Lower leg skin (tissue), 4 donors: ENCODE results near the gene CDKN2A. TPM values are rescaled to one million over a fixed set of nuclear protein-coding genes. Genes with fewer than 3 reads are reported as not detected.

Source experiments
- DNase-seq, 2 donors: peaks; one replicate each; pipeline ENCODE4 v3.0.0-alpha.2; 2019; ENCODE audit warnings: low spot score in 2 of 2
- H3K4me3 ChIP-seq: fragments of 200-600 bp; sonication (generic); 2 replicates; pipeline ENCODE4 v1.5.1; 2017; ENCODE audit warnings: mild to moderate bottlenecking, low read depth; ENCODE audit not compliant: poor library complexity, severe bottlenecking
- POLR2A ChIP-seq, 2 donors: fragments of 450-650 bp; IDR thresholded peaks; one replicate each; pipeline ENCODE4 v1.6.1; 2016 to 2017; ENCODE audit warnings: antibody characterized with exemption in 2 of 2, mild to moderate bottlenecking in 1 of 2, moderate library complexity in 1 of 2
- WGBS, 2 donors: methylation state at CpG; one replicate each; pipeline ENCODE4 v1.1.5; 2018; 5-methylcytosine and 5-hydroxymethylcytosine counted together
- intact Hi-C: fragments of 100-400 bp; cut with DNase I; formaldehyde crosslinking; loops from one replicate; pipeline ENCODE4 v1.15.0; 2023; ENCODE audit warnings: low total_unique reads
- total RNA-seq, 4 donors: library from RNA; depleted of rRNA; stranded (reverse); fragments of >200 nt; gene quantifications; one replicate each; pipeline ENCODE4 v1.1.0, GENCODE V29; 2016
- TF ChIP-seq, protein P1 (sequence below), 3 donors: fragments of 450-650 bp; IDR thresholded peaks; one replicate each; pipeline ENCODE4 v1.5.1; 2016; ENCODE audit warnings: antibody characterized with exemption in 3 of 3, mild to moderate bottlenecking in 3 of 3, moderate library complexity in 2 of 3

CDKN2A gene
- total RNA-seq, 4 donors from 2014 or later, result 1.8 to 3.9 (median 1.9) TPM; not detected in 1

GRCh38 chr9:21982391-21982790, 11.8 kb downstream of the CDKN2A start:
- DNase-seq, result no peak
- 54 to 63% methylated on average over 1 of the region's 1 CpG for WGBS, 2 donors
- H3K4me3 ChIP-seq, result no peak overlapping the region
- intact Hi-C loops, result no loop called here
- TF ChIP-seq, protein P1, sequence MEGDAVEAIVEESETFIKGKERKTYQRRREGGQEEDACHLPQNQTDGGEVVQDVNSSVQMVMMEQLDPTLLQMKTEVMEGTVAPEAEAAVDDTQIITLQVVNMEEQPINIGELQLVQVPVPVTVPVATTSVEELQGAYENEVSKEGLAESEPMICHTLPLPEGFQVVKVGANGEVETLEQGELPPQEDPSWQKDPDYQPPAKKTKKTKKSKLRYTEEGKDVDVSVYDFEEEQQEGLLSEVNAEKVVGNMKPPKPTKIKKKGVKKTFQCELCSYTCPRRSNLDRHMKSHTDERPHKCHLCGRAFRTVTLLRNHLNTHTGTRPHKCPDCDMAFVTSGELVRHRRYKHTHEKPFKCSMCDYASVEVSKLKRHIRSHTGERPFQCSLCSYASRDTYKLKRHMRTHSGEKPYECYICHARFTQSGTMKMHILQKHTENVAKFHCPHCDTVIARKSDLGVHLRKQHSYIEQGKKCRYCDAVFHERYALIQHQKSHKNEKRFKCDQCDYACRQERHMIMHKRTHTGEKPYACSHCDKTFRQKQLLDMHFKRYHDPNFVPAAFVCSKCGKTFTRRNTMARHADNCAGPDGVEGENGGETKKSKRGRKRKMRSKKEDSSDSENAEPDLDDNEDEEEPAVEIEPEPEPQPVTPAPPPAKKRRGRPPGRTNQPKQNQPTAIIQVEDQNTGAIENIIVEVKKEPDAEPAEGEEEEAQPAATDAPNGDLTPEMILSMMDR (IDR thresholded peaks at IDR 0.05), result no peak
- no peak for TF ChIP-seq POLR2A (IDR thresholded peaks at IDR 0.05)

DNA sequence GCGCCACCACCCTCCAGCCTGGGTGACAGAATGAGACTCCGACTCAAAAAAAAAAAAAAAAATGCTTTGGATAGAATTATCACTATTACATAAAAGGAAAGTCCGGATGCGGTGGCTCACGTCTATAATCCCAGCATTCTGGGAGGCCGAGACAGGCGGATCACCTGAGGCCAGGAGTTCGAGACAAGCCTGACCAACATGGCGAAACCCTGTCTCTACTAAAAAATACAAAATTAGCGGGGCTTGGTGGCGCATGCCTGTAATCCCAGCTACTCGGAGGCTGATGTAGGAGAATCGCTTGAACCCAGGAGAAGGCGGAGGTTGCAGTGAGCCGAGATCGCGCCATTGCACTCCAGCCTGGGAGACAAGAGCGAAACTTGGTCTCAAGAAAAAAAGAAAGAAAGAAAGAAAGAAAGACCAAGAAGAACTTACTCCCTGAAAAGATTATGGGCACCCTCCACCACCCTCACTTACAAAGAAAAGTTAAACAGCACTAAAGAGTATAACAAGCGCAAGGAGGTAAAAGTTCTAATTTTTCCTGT, 17.8 kb downstream of the CDKN2A start:
- DNase-seq, result no peak
- H3K4me3 ChIP-seq, result no peak overlapping the region
- intact Hi-C loops, result no loop called here
- 22 to 24% methylated on average over 19 of the region's 19 CpGs for WGBS, 2 donors
- TF ChIP-seq, protein P1 (IDR thresholded peaks at IDR 0.05), result no peak
- no peak for TF ChIP-seq POLR2A (IDR thresholded peaks at IDR 0.05)

- WGBS, 2 donors, result 0% methylated on average over 47 of the region's 51 CpGs
- DNase-seq, result peak in 1 of 2 donors; percentile 86
- peak overlapping the region; percentile 17 for H3K4me3 ChIP-seq
- intact Hi-C loops, result no loop called here
- no peak for TF ChIP-seq POLR2A (IDR thresholded peaks at IDR 0.05)
- TF ChIP-seq, protein P1 (IDR thresholded peaks at IDR 0.05), result no peak
Measured at GRCh38 chr9:21974722-21975409, 19.3 kb downstream of the CDKN2A start.

DNA sequence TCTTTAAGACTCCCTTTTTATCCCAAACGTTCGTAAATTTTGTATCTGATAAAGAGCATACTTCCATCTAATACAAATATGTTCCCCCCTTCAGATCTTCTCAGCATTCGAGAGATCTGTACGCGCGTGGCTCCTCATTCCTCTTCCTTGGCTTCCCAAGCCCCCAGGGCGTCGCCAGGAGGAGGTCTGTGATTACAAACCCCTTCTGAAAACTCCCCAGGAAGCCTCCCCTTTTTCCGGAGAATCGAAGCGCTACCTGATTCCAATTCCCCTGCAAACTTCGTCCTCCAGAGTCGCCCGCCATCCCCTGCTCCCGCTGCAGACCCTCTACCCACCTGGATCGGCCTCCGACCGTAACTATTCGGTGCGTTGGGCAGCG, 19.9 kb downstream of the CDKN2A start:
- intact Hi-C loops, result no loop called here
- DNase-seq, result no peak
- peak overlapping the region; percentile 17 for H3K4me3 ChIP-seq
- 4 to 5% methylated on average over 19 to 21 of the region's 21 CpGs for WGBS, 2 donors
- TF ChIP-seq, protein P1 (IDR thresholded peaks at IDR 0.05), result no peak
- no peak for TF ChIP-seq POLR2A (IDR thresholded peaks at IDR 0.05)

DNA sequence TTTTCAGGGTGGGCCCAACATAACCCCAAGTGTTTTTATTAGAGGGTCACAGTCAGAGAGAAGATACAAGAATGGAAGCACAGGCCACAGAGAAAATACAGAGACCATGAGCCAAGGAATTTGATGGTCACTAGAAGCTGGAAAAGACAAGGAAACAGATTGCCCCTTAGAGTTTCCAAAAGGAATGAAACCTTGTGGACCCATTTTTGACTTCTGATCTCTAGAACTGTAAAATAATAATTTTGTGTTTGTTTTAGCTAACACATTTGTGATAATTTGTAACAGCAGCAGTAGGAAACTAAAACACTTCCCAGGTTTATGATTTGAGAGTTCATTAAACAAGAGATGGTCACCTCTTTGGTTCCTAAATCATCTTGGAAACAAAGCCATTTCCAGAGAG, 21.8 kb downstream of the CDKN2A start:
- TF ChIP-seq, protein P1 (IDR thresholded peaks at IDR 0.05), result no peak
- no peak for TF ChIP-seq POLR2A (IDR thresholded peaks at IDR 0.05)
- H3K4me3 ChIP-seq, result no peak overlapping the region
- DNase-seq, result no peak
- intact Hi-C loops, result no loop called here
